ENCODE results near the gene SMOC2. TPM values are rescaled to one million over a fixed set of nuclear protein-coding genes. Genes with fewer than 3 reads are reported as not detected.

The SMOC2 gene
- polyA plus RNA-seq, 1 donor (not counting 4 experiments of a cell fraction or from before 2014, with no cell fraction given), result 1.1 TPM

GRCh38 chr6:168501561-168501960 lies 60.6 kb downstream of the SMOC2 start:
- no peaks in the 10 kb centered on the region for H3K9me1 ChIP-seq (ENCODE audit: control insufficient read depth, extremely low read depth, insufficient read depth, low read length)
- dilution Hi-C loops (cut with MboI; ENCODE audit: extremely low pct_ligation_motif_present, low sequenced_read_pairs), result no loop called here
- no peaks in the 10 kb centered on the region for H4K20me1 ChIP-seq (ENCODE audit: control insufficient read depth, extremely low read depth, insufficient read depth, low read length)
- H3K27ac ChIP-seq (ENCODE audit: control insufficient read depth, insufficient read depth, low read length), result no peak overlapping the region
- H3K4me2 ChIP-seq (ENCODE audit: control insufficient read depth, extremely low read depth, insufficient read depth, low read depth, low read length), result no peak overlapping the region
- FAIRE-seq (no peak), DNase-seq (ENCODE audit: low read depth, low spot score) (no peak)
- no peak for TF ChIP-seq EZH2 (IDR thresholded peaks at IDR 0.05; ENCODE audit: low read length)
- TF ChIP-seq CTCF (optimal IDR thresholded peaks at IDR 0.05 in 1 of 3, IDR thresholded peaks at IDR 0.05 in 1 of 3, conservative IDR thresholded peaks at IDR 0.05 in 1 of 3; ENCODE audit: extremely low read depth in 1 of 3, insufficient read depth in 2 of 3, low read length in 3 of 3), result no peak
- no peak overlapping the region for H3K4me3 ChIP-seq (ENCODE audit: control insufficient read depth in 2 of 3, extremely low read depth in 1 of 3, insufficient read depth in 2 of 3, low read depth in 1 of 3, low read length in 3 of 3)
- no peaks in the 10 kb centered on the region for H3K36me3 ChIP-seq (ENCODE audit: control insufficient read depth in 2 of 2, extremely low read depth in 1 of 2, insufficient read depth in 2 of 2, low read length in 2 of 2)
- no peaks in the 10 kb centered on the region for H3K4me1 ChIP-seq (ENCODE audit: control insufficient read depth, extremely low read depth, insufficient read depth, low read length)
- no peak overlapping the region for H3K9ac ChIP-seq (ENCODE audit: control insufficient read depth, extremely low read depth, insufficient read depth, low read length)
- no peaks in the 10 kb centered on the region for H3K9me3 ChIP-seq (ENCODE audit: control insufficient read depth, low read depth, low read length)
- H3K79me2 ChIP-seq (ENCODE audit: control insufficient read depth, insufficient read depth, low read length), result no peaks in the 10 kb centered on the region
- H3K27me3 ChIP-seq (ENCODE audit: control insufficient read depth, extremely low read depth, insufficient read depth, low read length), result no peaks in the 10 kb centered on the region
- H2AFZ ChIP-seq (ENCODE audit: control insufficient read depth, low read length), result no peak overlapping the region

- H3K4me3 ChIP-seq (ENCODE audit: control insufficient read depth in 2 of 3, extremely low read depth in 1 of 3, insufficient read depth in 2 of 3, low read depth in 1 of 3, low read length in 3 of 3), result no peak overlapping the region
- no peaks in the 10 kb centered on the region for H3K27me3 ChIP-seq (ENCODE audit: control insufficient read depth, extremely low read depth, insufficient read depth, low read length)
- DNase-seq (ENCODE audit: low read depth, low spot score) (no peak), FAIRE-seq (no peak)
- H3K36me3 ChIP-seq (ENCODE audit: control insufficient read depth in 2 of 2, extremely low read depth in 1 of 2, insufficient read depth in 2 of 2, low read length in 2 of 2), result no peaks in the 10 kb centered on the region
- H3K9ac ChIP-seq (ENCODE audit: control insufficient read depth, extremely low read depth, insufficient read depth, low read length), result no peak overlapping the region
- H2AFZ ChIP-seq (ENCODE audit: control insufficient read depth, low read length), result no peak overlapping the region
- no peak for TF ChIP-seq CTCF (optimal IDR thresholded peaks at IDR 0.05 in 1 of 3, IDR thresholded peaks at IDR 0.05 in 1 of 3, conservative IDR thresholded peaks at IDR 0.05 in 1 of 3; ENCODE audit: extremely low read depth in 1 of 3, insufficient read depth in 2 of 3, low read length in 3 of 3)
- no peak for TF ChIP-seq EZH2 (IDR thresholded peaks at IDR 0.05; ENCODE audit: low read length)
- H3K9me3 ChIP-seq (ENCODE audit: control insufficient read depth, low read depth, low read length), result no peaks in the 10 kb centered on the region
- no peaks in the 10 kb centered on the region for H3K79me2 ChIP-seq (ENCODE audit: control insufficient read depth, insufficient read depth, low read length)
- no peaks in the 10 kb centered on the region for H4K20me1 ChIP-seq (ENCODE audit: control insufficient read depth, extremely low read depth, insufficient read depth, low read length)
- H3K9me1 ChIP-seq (ENCODE audit: control insufficient read depth, extremely low read depth, insufficient read depth, low read length), result no peaks in the 10 kb centered on the region
- no peaks in the 10 kb centered on the region for H3K4me1 ChIP-seq (ENCODE audit: control insufficient read depth, extremely low read depth, insufficient read depth, low read length)
- no peak overlapping the region for H3K27ac ChIP-seq (ENCODE audit: control insufficient read depth, insufficient read depth, low read length)
- dilution Hi-C loops (cut with MboI; ENCODE audit: extremely low pct_ligation_motif_present, low sequenced_read_pairs), result no loop called here
- no peak overlapping the region for H3K4me2 ChIP-seq (ENCODE audit: control insufficient read depth, extremely low read depth, insufficient read depth, low read depth, low read length)
These were observed 63.4 kb downstream of the SMOC2 start for GRCh38 chr6:168504366-168504765.
